Measurements from ENCODE around the gene CAPN11. TPM values are rescaled to one million over a fixed set of nuclear protein-coding genes. Genes with fewer than 3 reads are reported as not detected.

CAPN11 gene
- total and polyA plus RNA-seq, 9 donors = 0.17 to 0.38 (median 0.20) TPM; not detected in 4

GRCh38 chr6:44123544-44123943 lies 35.1 kb upstream of the CAPN11 start:
- WGBS, 3 donors = 94 to 99% (median 99%) methylated on average over 2 of the region's 2 CpGs

GRCh38 chr6:44126320-44127149 lies 32.1 kb upstream of the CAPN11 start:
- H3K4me1 ChIP-seq (ENCODE audit: insufficient read depth) = peaks cover 6% of the 10 kb centered on the region
- no peak for TF ChIP-seq CTCF (IDR thresholded peaks at IDR 0.05)
- TF ChIP-seq EP300 (IDR thresholded peaks at IDR 0.05) = no peak
- no peak for TF ChIP-seq POLR2A (IDR thresholded peaks at IDR 0.05)
- intact Hi-C loops (cut with DNase I) = no loop called here
- peak in 3 of 5 donors; percentile 40 to 73 (median 54) for DNase-seq
- H3K27ac ChIP-seq = peak overlapping the region; percentile 58 to 71
- 1 to 2% (median 2%) methylated on average over 31 of the region's 31 CpGs for WGBS, 3 donors
- no peaks in the 10 kb centered on the region for H3K36me3 ChIP-seq
- H3K27me3 ChIP-seq = no peaks in the 10 kb centered on the region
- H3K4me3 ChIP-seq = peak overlapping the region; percentile 84
- no peaks in the 10 kb centered on the region for H3K9me3 ChIP-seq

More at GRCh38 chr6:44123544-44123943, 35.1 kb upstream of the CAPN11 start:
- Histone ChIP-seq H3K4me3 (no peak overlapping the region), H3K27me3 (no peaks in the 10 kb centered on the region), H3K27ac (no peak overlapping the region), H3K4me1 (ENCODE audit: insufficient read depth) (peaks cover 4% of the 10 kb centered on the region), H3K9me3 (no peaks in the 10 kb centered on the region), H3K36me3 (no peaks in the 10 kb centered on the region)
- intact Hi-C loops (cut with DNase I) = no loop called here
- DNase-seq = no peak
- TF ChIP-seq EP300 (IDR thresholded peaks at IDR 0.05) = no peak
- TF ChIP-seq POLR2A (IDR thresholded peaks at IDR 0.05) = no peak
- TF ChIP-seq CTCF (IDR thresholded peaks at IDR 0.05) = no peak

GRCh38 chr6:44127186-44128019 lies 31.2 kb upstream of the CAPN11 start, which contains the start of the genes MRPL14 and TMEM63B:
Gene MRPL14, minus strand, starts transcription at chr6:44127452. Its CDS starts 10,841 bp downstream, at chr6:44116611.
Gene TMEM63B, plus strand, starts transcription at chr6:44127554. Its CDS starts 7,031 bp downstream, at chr6:44134585.
- peaks cover 6% of the 10 kb centered on the region for H3K4me1 ChIP-seq (ENCODE audit: insufficient read depth)
- H3K4me3 ChIP-seq = peak within 1 kb of the TSS; percentile 84
- H3K27ac ChIP-seq = peak within 1 kb of the TSS; percentile 58 to 71
- no peaks in the 10 kb centered on the region for H3K27me3 ChIP-seq
- H3K36me3 ChIP-seq = no peaks in the 10 kb centered on the region
- no peaks in the 10 kb centered on the region for H3K9me3 ChIP-seq
- intact Hi-C loops (cut with DNase I) = no loop called here
- peak; percentile 87 to 95 (median 92) for DNase-seq
- 0 to 2% (median 1%) methylated on average over 33 to 73 of the region's 80 CpGs for WGBS, 3 donors
- TF ChIP-seq CTCF (IDR thresholded peaks at IDR 0.05) = no peak
- no peak for TF ChIP-seq EP300 (IDR thresholded peaks at IDR 0.05)
- peak; percentile 45 for TF ChIP-seq POLR2A (IDR thresholded peaks at IDR 0.05)
